Ishikawa (cell line): ENCODE data around the gene PIK3C2B.

Source experiments
- CEBPB ChIP-seq: IDR thresholded peaks from 2 replicates; pipeline ENCODE4 v1.6.1; 2012
- CREB1 ChIP-seq: IDR thresholded peaks from 2 replicates; pipeline ENCODE4 v1.6.1; 2012; ENCODE audit warnings: low read depth
- EGR1 ChIP-seq: IDR thresholded peaks from 2 replicates; pipeline ENCODE4 v1.6.1; 2012
- EP300 ChIP-seq: IDR thresholded peaks from 2 replicates; pipeline ENCODE4 v1.6.1; 2012; ENCODE audit warnings: borderline replicate concordance
- FOXM1 ChIP-seq: IDR thresholded peaks from 2 replicates; pipeline ENCODE4 v1.6.1; 2012; ENCODE audit warnings: low read depth, borderline replicate concordance
- NFIC ChIP-seq: IDR thresholded peaks from 2 replicates; pipeline ENCODE4 v1.6.1; 2012
- RAD21 ChIP-seq: IDR thresholded peaks from 2 replicates; pipeline ENCODE4 v1.6.1; 2012; ENCODE audit warnings: low read depth
- REST ChIP-seq: IDR thresholded peaks from 2 replicates; pipeline ENCODE4 v1.6.1; 2012; ENCODE audit warnings: low read depth, mild to moderate bottlenecking
- TAF1 ChIP-seq: IDR thresholded peaks from 2 replicates; pipeline ENCODE4 v1.6.1; 2012; ENCODE audit warnings: low read depth, mild to moderate bottlenecking
- TCF12 ChIP-seq: IDR thresholded peaks from 2 replicates; pipeline ENCODE4 v1.6.1; 2012; ENCODE audit warnings: low read depth
- TEAD4 ChIP-seq: IDR thresholded peaks from 2 replicates; pipeline ENCODE4 v1.6.1; 2012
- USF1 ChIP-seq: IDR thresholded peaks from 2 replicates; pipeline ENCODE4 v1.6.1; 2012
- YY1 ChIP-seq: IDR thresholded peaks from 2 replicates; pipeline ENCODE4 v1.6.1; 2012; ENCODE audit warnings: low read depth
- ZBTB7A ChIP-seq: IDR thresholded peaks from 2 replicates; pipeline ENCODE4 v1.6.1; 2012; ENCODE audit warnings: low read depth
- TF ChIP-seq, protein P1 (sequence below): IDR thresholded peaks from 2 replicates; pipeline ENCODE4 v1.6.1; 2012

Gene PIK3C2B

DNA sequence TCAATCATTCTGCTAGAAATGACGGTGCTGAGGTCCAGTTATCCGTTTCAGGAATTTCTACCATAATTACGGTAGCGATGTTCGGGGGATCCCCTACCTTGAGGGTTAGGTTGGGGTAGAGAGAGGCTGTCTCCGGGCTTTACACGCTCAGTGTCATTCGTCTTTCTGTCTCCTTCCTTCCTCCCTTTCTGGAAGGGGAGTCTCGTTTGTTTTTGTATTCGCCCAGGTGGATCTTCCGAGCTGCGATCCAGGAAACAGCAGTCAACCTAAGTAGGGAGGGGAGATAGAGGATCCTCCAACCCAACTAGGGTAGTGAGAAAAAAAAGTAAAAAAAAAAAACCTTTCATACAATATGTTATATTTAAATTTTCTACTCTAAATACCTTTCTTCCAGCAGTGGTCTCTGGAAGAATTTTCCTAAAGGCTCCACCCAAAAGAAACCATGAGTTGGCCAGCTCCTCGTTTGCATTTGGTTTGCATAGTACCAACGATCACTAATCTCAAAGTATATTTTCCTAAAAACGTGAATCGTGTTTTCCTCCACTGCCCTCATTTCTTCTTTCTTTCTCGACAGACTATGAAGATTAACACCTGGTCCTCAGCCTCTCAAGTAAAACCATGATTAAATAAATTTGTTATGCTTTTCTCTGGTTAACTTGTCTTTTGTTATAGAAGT lies 611 bp upstream of the PIK3C2B start:
- no peak for TF ChIP-seq TCF12
- no peak for TF ChIP-seq CREB1
- TF ChIP-seq NFIC, result no peak
- TF ChIP-seq CEBPB, result no peak
- no peak; the same call in 1 of the 2 replicates for TF ChIP-seq ZBTB7A
- no peak for TF ChIP-seq FOXM1
- no peak for TF ChIP-seq EGR1
- TF ChIP-seq REST, result no peak
- no peak for TF ChIP-seq RAD21
- no peak for TF ChIP-seq TAF1
- no peak for TF ChIP-seq TEAD4
- TF ChIP-seq USF1, result no peak
- no peak for TF ChIP-seq EP300
- TF ChIP-seq, protein P1, sequence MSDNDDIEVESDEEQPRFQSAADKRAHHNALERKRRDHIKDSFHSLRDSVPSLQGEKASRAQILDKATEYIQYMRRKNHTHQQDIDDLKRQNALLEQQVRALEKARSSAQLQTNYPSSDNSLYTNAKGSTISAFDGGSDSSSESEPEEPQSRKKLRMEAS, result no peak
- no peak for TF ChIP-seq YY1

- TF ChIP-seq ZBTB7A (peak; percentile 34; the same call in 1 of the 2 replicates), EP300 (no peak), EGR1 (peak; percentile 3; the same call in 1 of the 2 replicates), YY1 (0 out of 2 replicates have a peak, but pooled peaks have one; percentile 43)
These were observed 673 bp downstream of the PIK3C2B start for GRCh38 chr1:204493984-204494280.

DNA sequence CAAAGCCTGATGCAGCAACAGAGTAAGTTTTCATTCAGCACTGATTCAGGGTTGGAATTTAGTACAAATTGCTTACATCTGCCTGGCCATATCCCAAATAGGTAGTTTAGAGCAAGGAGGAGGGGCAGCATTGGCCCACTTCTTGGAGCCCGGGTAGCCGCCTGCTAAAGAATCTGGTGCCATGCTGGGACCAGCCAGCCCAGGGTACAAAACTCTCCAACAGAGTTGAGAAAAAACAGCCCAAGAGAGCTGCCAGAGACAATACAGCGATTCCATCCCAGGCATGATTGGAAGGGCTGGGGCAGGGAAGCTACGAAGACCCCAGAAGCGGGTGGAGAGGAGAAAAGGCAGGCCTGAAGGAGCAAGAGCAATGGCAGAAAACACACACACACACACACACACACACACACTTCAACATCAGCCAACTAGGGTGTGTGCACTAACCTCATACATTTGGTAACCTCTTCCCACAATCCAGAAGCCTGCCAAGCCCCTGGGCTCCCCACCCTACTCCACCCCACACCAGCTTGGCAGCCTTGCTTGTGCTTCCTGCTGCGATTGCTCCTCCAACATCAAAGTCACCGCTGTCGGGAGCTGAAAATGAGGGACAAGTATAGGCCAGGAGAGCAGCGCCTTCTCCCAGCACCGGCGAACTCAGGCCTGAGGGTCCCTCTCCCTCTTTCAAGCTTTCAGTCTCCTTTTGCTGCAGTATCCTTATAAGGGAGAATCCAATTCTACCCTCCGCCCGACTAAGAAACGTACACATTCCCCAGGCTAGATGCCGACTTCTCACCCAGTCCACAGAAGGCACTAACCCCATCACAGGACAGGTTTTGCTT lies 1.2 kb downstream of the PIK3C2B start:
- TF ChIP-seq RAD21 (no peak), ZBTB7A (no peak; the same call in 1 of the 2 replicates), TEAD4 (no peak), CEBPB (no peak), REST (no peak), CREB1 (no peak)

- TF ChIP-seq EGR1 (no peak), FOXM1 (no peak), NFIC (no peak), CREB1 (no peak), USF1 (no peak), YY1 (no peak), RAD21 (no peak)
- TF ChIP-seq, protein P1, result no peak
These were observed 3.0 kb downstream of the PIK3C2B start for GRCh38 chr1:204491655-204492054.

DNA sequence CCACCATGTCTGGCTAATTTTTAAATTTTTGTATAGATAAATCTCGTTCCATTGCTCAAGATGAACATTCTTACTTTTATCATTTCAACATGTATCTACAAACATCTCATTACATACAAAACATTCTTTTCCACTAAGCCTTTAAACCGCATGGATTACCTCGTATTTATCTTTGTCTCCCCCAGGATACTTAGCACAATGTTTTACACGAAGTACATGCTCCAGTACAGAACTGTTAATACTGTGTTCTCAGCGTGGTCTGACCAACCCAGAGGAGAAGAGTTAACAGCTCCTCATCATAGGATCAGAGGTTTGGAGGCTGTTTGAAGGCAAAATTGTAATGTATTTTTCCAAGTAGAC lies 7.4 kb downstream of the PIK3C2B start:
- TF ChIP-seq TCF12 (no peak), TEAD4 (no peak), REST (no peak), USF1 (no peak), RAD21 (no peak), TAF1 (no peak), CREB1 (no peak), YY1 (no peak)
